NCI-H446 treated with DMSO at 0.1 percent for 48 hours (cell line): Measurements from ENCODE around the gene FAM107A.

Experiments used
- DNase-seq: peaks from one replicate; lab custom pipeline; 2025; lab: John Stamatoyannopoulos, UW

FAM107A gene

GRCh38 chr3:58591517-58592510 lies 14.6 kb upstream of the FAM107A start:
- DNase-seq = no peak

DNA sequence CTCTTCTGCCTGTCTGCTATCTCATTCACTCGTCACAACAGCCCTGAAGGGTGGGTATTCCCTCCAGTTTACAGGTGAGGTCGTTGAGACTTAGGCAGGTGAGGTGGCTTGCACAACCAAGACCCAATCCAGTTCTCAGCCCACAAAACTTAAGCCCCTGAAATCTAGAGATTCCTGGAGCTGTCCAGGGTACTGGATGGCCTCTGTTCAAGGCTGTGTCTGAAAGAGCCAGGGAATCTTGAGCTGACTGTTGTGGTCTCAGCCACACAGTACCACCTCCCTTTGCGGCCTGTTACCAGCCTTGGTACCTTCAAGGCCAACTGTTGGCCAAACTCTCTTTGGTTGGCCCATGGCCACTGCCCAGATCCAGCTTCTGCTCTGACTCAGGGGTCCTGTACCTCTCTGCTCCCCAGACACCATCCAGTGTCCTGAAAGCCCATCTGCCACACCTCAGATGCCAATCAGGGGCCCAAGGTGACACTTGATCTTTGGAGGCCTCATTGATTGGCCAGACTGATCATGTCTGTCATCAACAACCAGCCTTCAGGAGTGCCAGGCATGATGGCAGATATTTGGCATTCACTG lies 10.9 kb upstream of the FAM107A start:
- DNase-seq = no peak

GRCh38 chr3:58586776-58587192 lies 9.6 kb upstream of the FAM107A start:
- DNase-seq = no peak

- peak; percentile 19 for DNase-seq
Observed at GRCh38 chr3:58585994-58586393, 8.8 kb upstream of the FAM107A start.

- peak; percentile 14 for DNase-seq
Observed at GRCh38 chr3:58585005-58585786, 8.0 kb upstream of the FAM107A start.

- DNase-seq = no peak
Observed at GRCh38 chr3:58584690-58585004, 7.5 kb upstream of the FAM107A start.

GRCh38 chr3:58581328-58582091 lies 4.3 kb upstream of the FAM107A start:
- DNase-seq = no peak

DNA sequence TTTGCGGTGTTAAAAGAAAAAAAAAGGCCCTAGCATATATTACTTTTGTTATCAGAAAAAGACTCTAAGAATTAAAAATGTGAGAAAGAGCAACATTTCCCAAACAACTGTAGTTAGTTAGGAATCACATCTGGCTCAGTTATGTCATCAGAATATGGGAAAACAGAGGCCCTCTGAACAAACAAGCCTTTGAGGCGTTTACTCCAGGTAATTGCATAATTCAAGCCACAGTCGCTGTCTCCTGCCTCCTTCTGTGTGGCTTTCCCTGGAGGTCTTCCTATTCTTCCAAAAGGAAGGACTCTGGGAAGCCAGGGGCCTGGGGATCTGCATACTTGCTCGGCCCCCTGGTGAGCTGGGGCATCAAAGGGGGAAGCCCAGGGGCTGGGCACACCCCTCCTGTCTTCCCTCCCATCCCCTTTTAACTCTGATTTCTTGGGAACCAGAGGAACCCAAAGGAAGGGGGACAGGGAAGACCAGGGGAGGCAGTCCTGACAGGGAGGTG lies 3.7 kb upstream of the FAM107A start:
- DNase-seq = no peak

DNA sequence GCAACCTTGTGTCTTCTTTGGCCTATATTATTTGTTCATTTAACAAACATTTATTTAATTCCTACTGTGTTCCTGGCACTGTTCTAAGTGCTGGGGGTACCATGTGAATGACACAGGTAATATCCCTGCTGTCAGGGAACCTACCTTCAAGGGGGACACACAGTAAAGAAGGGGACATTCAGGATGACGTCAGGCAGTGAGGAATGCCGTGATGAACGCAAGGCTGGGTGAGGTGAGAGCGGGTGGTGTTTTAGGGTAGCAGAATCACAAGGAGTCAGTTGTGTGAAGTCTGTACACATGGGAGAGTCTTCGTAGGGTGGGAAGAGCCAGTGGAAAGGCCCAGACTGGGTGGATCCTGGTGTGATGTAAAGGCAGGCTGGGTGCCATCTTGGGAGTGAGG lies 1.7 kb upstream of the FAM107A start:
- no peak for DNase-seq

DNA sequence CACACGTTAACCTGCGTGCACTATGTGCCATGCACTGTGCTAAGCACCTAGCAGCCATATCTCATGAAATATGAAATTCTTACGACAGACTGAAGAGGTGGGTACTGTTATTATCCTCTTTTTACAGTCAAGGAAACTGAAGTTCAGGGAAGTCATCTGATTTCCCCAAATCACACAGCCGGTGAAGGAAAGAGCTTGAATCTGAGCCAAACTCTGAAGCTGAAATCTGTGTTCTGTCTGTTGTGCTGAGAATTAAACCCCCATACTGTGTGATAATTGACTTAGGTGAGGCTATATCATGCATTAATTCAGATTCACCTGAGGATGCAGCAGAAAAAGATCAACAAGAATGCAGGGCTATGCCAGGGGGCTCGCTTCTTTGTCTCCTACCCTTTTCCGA lies 475 bp downstream of the FAM107A start:
- no peak for DNase-seq

DNA sequence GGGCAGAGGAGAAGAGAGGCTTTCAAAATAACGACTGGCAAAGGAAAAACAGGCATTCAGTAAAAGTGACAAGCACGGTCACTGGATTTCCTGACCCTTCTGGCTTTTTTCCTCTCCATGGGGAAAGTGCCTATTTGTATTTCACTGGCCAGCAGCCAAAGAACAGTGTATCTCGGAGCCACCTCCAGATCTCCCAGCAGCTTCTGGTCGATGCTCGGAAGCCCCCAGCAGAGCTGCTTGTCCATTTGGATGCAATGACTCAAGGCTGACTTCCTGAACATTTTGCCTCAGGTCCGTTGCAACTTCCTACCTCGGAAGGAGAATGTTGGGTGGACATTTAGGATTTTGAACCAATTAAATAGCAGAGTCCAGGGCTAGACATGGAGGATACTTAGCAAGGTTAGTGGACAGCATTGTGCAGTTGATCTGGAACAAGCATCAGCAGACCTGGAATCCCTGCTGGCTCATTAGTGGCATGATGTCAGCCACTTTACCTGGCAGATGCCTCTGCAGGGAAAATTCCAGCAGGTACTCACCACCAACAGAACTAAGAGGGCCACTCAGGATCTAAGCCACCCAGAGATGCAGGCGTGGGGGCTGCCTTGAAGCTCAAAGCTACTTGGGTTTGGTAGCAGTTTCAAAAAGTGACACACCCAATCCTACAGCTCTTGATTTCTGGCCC lies 1.1 kb downstream of the FAM107A start:
- no peak for DNase-seq

GRCh38 chr3:58574682-58575081 lies 2.5 kb downstream of the FAM107A start:
- DNase-seq = no peak

- DNase-seq = no peak
Observed at GRCh38 chr3:58574106-58574505, 3.1 kb downstream of the FAM107A start.

DNA sequence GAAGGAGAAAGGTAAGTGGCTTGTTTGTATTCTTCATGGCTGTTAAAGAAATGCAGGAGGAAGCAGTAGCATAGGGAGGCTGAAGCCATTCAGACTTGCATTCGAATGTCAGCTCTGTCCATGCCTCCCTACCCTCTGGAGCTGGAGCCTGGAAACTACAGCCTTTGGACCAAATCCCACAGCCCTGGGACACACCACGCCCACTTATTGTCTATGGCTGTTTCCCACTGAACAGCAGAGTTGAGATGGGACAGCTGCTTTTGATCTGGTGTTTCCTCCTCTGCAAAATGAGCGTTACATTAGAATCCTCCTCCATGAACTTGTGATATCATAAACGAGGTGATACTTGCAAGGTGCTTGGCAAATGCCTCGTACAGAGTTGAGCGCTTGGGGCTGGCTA lies 3.6 kb downstream of the FAM107A start:
- DNase-seq = no peak

GRCh38 chr3:58572634-58573230 lies 4.5 kb downstream of the FAM107A start:
- DNase-seq = no peak

DNA sequence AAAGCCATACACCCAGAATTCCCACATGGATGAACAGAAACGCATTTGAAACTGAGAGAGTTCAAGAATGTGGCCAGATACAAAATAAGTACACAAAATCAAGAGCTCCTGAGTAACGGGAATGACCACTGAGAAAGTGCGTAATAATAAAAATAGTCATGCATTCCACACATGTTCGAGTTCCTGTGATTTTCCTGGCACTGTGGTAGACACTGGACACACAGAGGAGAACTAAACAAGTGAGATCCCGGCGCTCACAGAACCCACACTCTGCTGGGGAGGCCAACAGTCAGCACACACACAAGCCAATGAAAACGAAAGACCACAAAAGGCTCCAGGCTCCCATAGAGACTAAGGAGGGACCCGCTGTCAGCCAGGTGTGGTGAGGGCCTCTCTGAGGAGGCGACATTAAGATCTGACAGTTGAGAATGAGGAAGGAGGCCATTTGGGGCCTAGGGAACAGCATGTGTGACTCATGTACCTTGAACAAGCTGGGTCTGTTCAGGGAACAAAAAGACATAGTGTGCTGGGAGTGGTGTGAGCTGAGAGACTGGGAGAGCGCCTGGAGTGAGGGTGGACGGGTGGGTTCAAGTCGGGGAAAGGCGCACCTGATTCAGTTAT lies 5.1 kb downstream of the FAM107A start:
- no peak for DNase-seq

DNA sequence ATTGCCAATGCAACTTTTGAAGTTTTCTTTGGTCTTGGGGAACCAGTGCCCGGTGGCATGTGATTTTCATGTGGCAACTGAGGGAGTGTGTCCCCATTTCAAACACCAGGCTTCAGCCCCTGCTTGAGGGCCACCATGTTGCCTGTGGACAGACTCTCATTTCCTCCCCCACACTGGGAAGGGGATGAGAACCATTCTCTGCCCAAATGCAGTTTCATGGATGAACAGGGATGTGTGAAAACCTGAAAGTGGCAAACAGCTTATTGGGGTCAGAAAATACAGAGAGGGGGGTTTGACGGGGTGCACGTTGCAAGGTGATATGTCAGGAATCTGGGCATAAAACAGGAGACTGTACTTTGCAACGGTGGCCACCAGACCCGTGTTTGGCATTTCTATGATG lies 6.3 kb downstream of the FAM107A start:
- DNase-seq = no peak

GRCh38 chr3:58569287-58570001 lies 7.7 kb downstream of the FAM107A start:
- DNase-seq = no peak

DNA sequence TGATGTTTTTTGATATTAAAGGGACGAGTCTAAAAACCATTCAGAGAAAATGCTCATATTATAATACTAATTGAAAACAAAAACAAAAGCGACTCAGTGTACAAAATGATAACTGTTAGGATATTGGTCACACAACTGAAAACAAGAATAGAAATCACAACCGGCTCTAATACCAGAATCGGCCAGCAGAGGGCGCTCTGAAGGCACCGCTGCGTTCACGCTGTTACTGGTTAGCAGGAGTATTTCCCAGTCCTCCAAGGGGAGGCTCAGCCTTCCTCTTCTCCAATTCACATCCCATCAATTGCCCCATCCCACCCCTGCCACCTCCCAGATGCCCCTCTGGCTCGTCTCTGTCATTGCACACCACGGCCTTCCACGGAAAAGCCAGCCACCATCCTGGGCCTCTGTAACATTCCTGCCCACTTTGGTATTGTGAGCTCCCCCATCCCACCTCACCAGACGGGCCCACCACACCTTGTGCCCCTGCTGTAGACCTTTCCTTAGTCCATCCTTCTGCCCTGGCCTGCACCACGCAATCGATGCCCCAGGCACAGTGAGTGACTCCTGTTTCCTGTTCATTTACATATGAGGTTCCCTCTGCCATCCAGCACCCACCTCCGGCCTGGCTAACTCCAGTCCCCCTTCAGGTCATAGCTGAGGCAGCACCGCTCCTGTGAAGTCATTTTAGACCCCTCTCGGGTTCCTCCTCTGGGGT lies 8.5 kb downstream of the FAM107A start:
- DNase-seq = no peak
